Transverse colon (tissue), 4 donors: ENCODE results near the gene NLGN1. TPM values are rescaled to one million over a fixed set of nuclear protein-coding genes. Genes with fewer than 3 reads are reported as not detected.

ENCODE experiments used
- DNase-seq: peaks from one replicate; pipeline ENCODE4 v3.0.0-alpha.2; 2019
- H3K27ac ChIP-seq, 4 donors: fragments of 200-600 bp; sonication (generic); 2 replicates each; pipeline ENCODE4 v1.5.1; 2016 to 2018; ENCODE audit warnings: inconsistent platforms in 4 of 4
- H3K27me3 ChIP-seq: fragments of 200-600 bp; sonication (generic); 2 replicates; pipeline ENCODE4 v1.5.1; 2017; ENCODE audit warnings: inconsistent platforms
- H3K36me3 ChIP-seq, 4 donors: fragments of 200-600 bp; sonication (generic); 2 replicates each; pipeline ENCODE4 v1.5.1; 2017 to 2019; ENCODE audit warnings: inconsistent platforms in 4 of 4
- H3K4me1 ChIP-seq, 4 donors: fragments of 200-600 bp; sonication (generic); 2 replicates each; pipeline ENCODE4 v1.5.1; 2017 to 2020; ENCODE audit warnings: inconsistent platforms in 4 of 4
- H3K4me3 ChIP-seq, 4 donors: fragments of 200-600 bp; sonication (generic); 1 replicate in 1 of 4; 2 replicates in 3 of 4; pipeline versions ENCODE4 v1.5.1 to v1.6.1; 2017 to 2019; ENCODE audit warnings: inconsistent platforms in 4 of 4
- H3K9me3 ChIP-seq, 2 donors: fragments of 200-600 bp; sonication (generic); 2 replicates each; pipeline ENCODE4 v1.5.1; 2017 to 2019; ENCODE audit warnings: inconsistent platforms in 2 of 2
- CTCF ChIP-seq, 5 experiments: fragments of 200-600 bp in 3 of 5; fragments of 450-650 bp in 2 of 5; sonication (generic) in 3 of 5; IDR thresholded peaks; 1 replicate in 2 of 5; 2 replicates in 3 of 5; pipeline ENCODE4 v1.5.1; 2016 to 2017; ENCODE audit warnings: antibody characterized with exemption in 5 of 5, inconsistent platforms in 3 of 5, mild to moderate bottlenecking in 2 of 5, moderate library complexity in 1 of 5
- EP300 ChIP-seq: sonication (generic); formaldehyde crosslinking; IDR thresholded peaks from one replicate; pipeline ENCODE4 v1.6.1; 2017; ENCODE audit warnings: antibody characterized with exemption, low read depth
- POLR2A ChIP-seq: fragments of 450-650 bp; IDR thresholded peaks from one replicate; pipeline ENCODE4 v1.6.1; 2016; ENCODE audit warnings: antibody characterized with exemption, mild to moderate bottlenecking, moderate library complexity
- POLR2AphosphoS5 ChIP-seq, 3 donors: sonication (generic); formaldehyde crosslinking; IDR thresholded peaks; one replicate each; pipeline ENCODE4 v1.6.1; 2016; ENCODE audit warnings: antibody characterized with exemption in 3 of 3
- WGBS, 2 donors: methylation state at CpG; one replicate each; pipeline ENCODE4 v1.1.5; 2018; ENCODE audit warnings: low coverage in 1 of 2; 5-methylcytosine and 5-hydroxymethylcytosine counted together
- in situ Hi-C, 4 donors: fragments of 200-750 bp; cut with MboI; loops; one replicate each; pipeline versions ENCODE4 v1.15.0 to v1.15.1; 2017; ENCODE audit warnings: low sequenced_read_pairs in 3 of 4, low pct_ligation_motif_present in 1 of 4, low pct_unique_long_range_greater_than_20kb in 1 of 4
- intact Hi-C: fragments of 100-400 bp; cut with DNase I; formaldehyde crosslinking; loops from one replicate; pipeline ENCODE4 v1.15.1; 2023; ENCODE audit warnings: low total_unique reads
- total RNA-seq, 4 donors: library from RNA; depleted of rRNA; stranded (reverse); fragments of >200 nt; gene quantifications; one replicate each; pipeline ENCODE4 v1.1.0, GENCODE V29; 2016

NLGN1 gene
- total RNA-seq, 4 donors from 2014 or later, result 0.40 to 5.2 (median 1.9) TPM; not detected in 1

GRCh38 chr3:173744479-173744878 lies 346.9 kb downstream of the NLGN1 start:
- Histone ChIP-seq H3K4me3 (no peak overlapping the region), H3K27me3 (no peaks in the 10 kb centered on the region), H3K4me1 (no peaks in the 10 kb centered on the region), H3K27ac (no peak overlapping the region), H3K9me3 (no peaks in the 10 kb centered on the region), H3K36me3 (no peaks in the 10 kb centered on the region)
- in situ Hi-C loops (no loop called here), intact Hi-C loops (no loop called here)
- WGBS, 2 donors, result 34 to 49% methylated on average over 3 of the region's 3 CpGs
- TF ChIP-seq POLR2AphosphoS5 (IDR thresholded peaks at IDR 0.05) (no peak), POLR2A (no peak), EP300 (no peak), CTCF (IDR thresholded peaks at IDR 0.05) (no peak)
- DNase-seq, result no peak

- H3K27ac ChIP-seq, result no peak overlapping the region
- H3K36me3 ChIP-seq, result no peaks in the 10 kb centered on the region
- WGBS, 2 donors, result 76 to 84% methylated on average over 4 of the region's 4 CpGs
- no peak overlapping the region for H3K4me3 ChIP-seq
- no peaks in the 10 kb centered on the region for H3K4me1 ChIP-seq
- no peaks in the 10 kb centered on the region for H3K27me3 ChIP-seq
- TF ChIP-seq EP300, result no peak
- no peak for TF ChIP-seq CTCF (IDR thresholded peaks at IDR 0.05)
- TF ChIP-seq POLR2A, result no peak
- H3K9me3 ChIP-seq, result no peaks in the 10 kb centered on the region
- no peak for DNase-seq
- in situ Hi-C loops (no loop called here), intact Hi-C loops (no loop called here)
Observed at GRCh38 chr3:173744895-173745294, 347.4 kb downstream of the NLGN1 start.

- Histone ChIP-seq H3K27me3 (no peaks in the 10 kb centered on the region), H3K9me3 (no peaks in the 10 kb centered on the region), H3K4me1 (no peaks in the 10 kb centered on the region), H3K27ac (no peak overlapping the region), H3K4me3 (no peak overlapping the region), H3K36me3 (no peaks in the 10 kb centered on the region)
- no peak for DNase-seq
- intact Hi-C loops, result no loop called here
- in situ Hi-C loops, result no loop called here
- TF ChIP-seq POLR2AphosphoS5 (IDR thresholded peaks at IDR 0.05), result no peak
- TF ChIP-seq CTCF (IDR thresholded peaks at IDR 0.05), result no peak
- no peak for TF ChIP-seq POLR2A
- TF ChIP-seq EP300, result no peak
- WGBS, 2 donors, result 56 to 75% methylated on average over 2 to 4 of the region's 4 CpGs
Observed at GRCh38 chr3:173745952-173746682, 348.6 kb downstream of the NLGN1 start.

- Histone ChIP-seq H3K36me3 (no peaks in the 10 kb centered on the region), H3K27me3 (no peaks in the 10 kb centered on the region), H3K4me1 (no peaks in the 10 kb centered on the region), H3K27ac (no peak overlapping the region), H3K4me3 (no peak overlapping the region), H3K9me3 (no peaks in the 10 kb centered on the region)
- in situ Hi-C loops (no loop called here), intact Hi-C loops (no loop called here)
- no peak for DNase-seq
- TF ChIP-seq POLR2AphosphoS5 (IDR thresholded peaks at IDR 0.05) (no peak), POLR2A (no peak), CTCF (IDR thresholded peaks at IDR 0.05) (no peak), EP300 (no peak)
- WGBS, 2 donors, result 82 to 83% methylated on average over 2 to 3 of the region's 3 CpGs
Observed at GRCh38 chr3:173747427-173747826, 349.9 kb downstream of the NLGN1 start.
